T-helper 17 cell (primary cell): ENCODE data around the gene NPEPL1. TPM values are rescaled to one million over a fixed set of nuclear protein-coding genes. Genes with fewer than 3 reads are reported as not detected.

Experiments
- ATAC-seq: fragments of 150-1000 bp; cut with Tn5 transposase; 2 replicates; pipeline ENCODE4 v1.10.0; 2021; ENCODE audit warnings: mild to moderate bottlenecking, moderate library complexity
- DNase-seq, 3 donors: peaks; one replicate each; pipeline versions ENCODE4 v3.0.0 to v3.0.0-alpha.2; 2020 to 2021
- H3K9me3 ChIP-seq: one replicate; pipeline ENCODE4 v1.7.0; 2013; ENCODE audit warnings: low read length, mild to moderate bottlenecking; ENCODE audit not compliant: control insufficient read depth, poor library complexity, severe bottlenecking
- H3K27ac Mint-ChIP-seq: one replicate; pipeline ENCODE4 v1.8.0; 2022; ENCODE audit warnings: mild to moderate bottlenecking, moderate library complexity, mixed read lengths
- H3K27me3 Mint-ChIP-seq: one replicate; pipeline ENCODE4 v1.8.0; 2022; ENCODE audit warnings: mixed read lengths
- H3K36me3 Mint-ChIP-seq: one replicate; pipeline ENCODE4 v1.8.0; 2022; ENCODE audit warnings: low read depth, mixed read lengths
- H3K4me1 Mint-ChIP-seq: one replicate; pipeline ENCODE4 v1.8.0; 2022; ENCODE audit warnings: mild to moderate bottlenecking, mixed read lengths
- H3K4me3 Mint-ChIP-seq: one replicate; pipeline ENCODE4 v1.8.0; 2022; ENCODE audit warnings: mild to moderate bottlenecking, moderate library complexity, mixed read lengths
- total RNA-seq, 4 donors: library from RNA in 2 of 4; stranded (reverse) in 2 of 4; gene quantifications; one replicate each; pipeline ENCODE4 v1.2.3 and lab custom pipeline; 2022 to 2026

The NPEPL1 gene
- total RNA-seq, 2 donors from 2014 or later = 59.2 to 64.8 TPM

DNA sequence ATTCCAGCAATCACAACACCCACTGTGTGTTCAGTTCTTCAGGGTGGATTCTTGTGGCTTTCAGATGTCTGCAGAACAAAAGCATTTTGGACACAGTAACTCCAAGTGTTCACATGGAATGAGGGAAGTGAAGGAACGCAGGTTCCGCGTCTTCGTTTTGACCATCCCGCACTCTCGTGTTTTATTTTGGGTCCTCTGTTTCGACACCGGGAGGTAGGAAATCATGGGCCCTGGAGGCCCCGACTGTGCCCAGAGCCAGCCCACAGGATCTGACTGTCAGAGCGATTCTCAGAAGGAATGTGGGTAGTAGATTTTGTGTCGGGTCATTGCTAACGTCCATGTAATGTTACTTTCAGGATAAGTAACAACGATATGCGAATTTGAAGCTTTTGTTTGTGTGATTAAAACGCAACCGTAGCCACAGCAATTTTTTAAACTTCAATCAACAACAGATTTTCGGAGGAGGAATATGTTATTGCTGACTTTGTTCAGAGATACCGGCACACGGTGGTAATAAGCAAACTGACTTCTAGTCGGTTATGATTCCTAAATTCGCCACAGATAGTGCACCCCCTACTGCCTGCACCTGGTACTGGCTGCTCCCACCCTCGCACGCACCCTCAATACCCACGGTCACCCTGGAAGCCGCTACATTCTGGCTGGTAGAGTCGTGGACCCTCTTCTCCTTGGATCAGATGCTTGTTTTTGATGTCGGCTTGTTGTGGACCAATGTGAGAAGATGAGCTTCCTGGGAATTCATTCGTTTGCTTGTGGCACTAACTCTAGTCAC, 10.5 kb downstream of the NPEPL1 start:
- Mint-ChIP-seq H3K36me3 (peaks cover 2% of the 10 kb centered on the region), H3K27me3 (no peaks in the 10 kb centered on the region), H3K4me3 (no peak overlapping the region), H3K4me1 (peaks cover 4% of the 10 kb centered on the region), H3K27ac (peak overlapping the region; percentile 41)
- DNase-seq = peak in 1 of 3 donors; percentile 3
- ATAC-seq = no peak
- H3K9me3 ChIP-seq = no peaks in the 10 kb centered on the region

DNA sequence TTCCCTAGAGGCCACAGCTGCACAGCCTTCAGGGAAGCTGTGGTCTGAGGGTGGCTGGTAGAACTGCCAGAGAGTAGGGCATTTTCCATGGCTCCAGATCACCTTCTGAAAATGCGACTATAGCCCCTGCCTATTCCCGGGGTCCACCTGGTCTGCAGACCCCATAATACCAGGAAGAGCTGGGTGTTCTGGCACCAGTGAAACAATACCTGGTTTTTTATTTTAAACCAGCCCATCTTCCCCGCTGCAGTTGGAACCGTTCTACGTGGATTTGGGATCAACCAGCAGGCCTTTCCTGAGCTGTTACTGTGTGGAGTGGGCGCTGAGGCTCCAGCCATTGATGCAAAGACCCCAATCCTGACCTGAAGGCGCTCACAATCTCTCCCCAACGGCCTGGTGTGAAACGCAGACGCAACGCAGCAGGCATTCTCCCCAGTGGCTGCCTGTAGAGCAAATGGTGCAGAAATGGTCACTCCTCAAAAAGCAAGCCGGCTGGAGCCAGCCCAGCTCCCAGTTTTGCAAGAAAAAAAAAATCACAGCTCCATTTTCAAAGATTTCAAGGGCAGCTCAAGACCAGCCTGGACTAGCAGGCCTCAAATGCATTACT, 11.3 kb downstream of the NPEPL1 start:
- H3K9me3 ChIP-seq = no peaks in the 10 kb centered on the region
- H3K4me1 Mint-ChIP-seq = peaks cover 2% of the 10 kb centered on the region
- no peak overlapping the region for H3K27ac Mint-ChIP-seq
- no peak overlapping the region for H3K4me3 Mint-ChIP-seq
- no peak for ATAC-seq
- H3K36me3 Mint-ChIP-seq = peaks cover 2% of the 10 kb centered on the region
- no peak for DNase-seq
- H3K27me3 Mint-ChIP-seq = no peaks in the 10 kb centered on the region

DNA sequence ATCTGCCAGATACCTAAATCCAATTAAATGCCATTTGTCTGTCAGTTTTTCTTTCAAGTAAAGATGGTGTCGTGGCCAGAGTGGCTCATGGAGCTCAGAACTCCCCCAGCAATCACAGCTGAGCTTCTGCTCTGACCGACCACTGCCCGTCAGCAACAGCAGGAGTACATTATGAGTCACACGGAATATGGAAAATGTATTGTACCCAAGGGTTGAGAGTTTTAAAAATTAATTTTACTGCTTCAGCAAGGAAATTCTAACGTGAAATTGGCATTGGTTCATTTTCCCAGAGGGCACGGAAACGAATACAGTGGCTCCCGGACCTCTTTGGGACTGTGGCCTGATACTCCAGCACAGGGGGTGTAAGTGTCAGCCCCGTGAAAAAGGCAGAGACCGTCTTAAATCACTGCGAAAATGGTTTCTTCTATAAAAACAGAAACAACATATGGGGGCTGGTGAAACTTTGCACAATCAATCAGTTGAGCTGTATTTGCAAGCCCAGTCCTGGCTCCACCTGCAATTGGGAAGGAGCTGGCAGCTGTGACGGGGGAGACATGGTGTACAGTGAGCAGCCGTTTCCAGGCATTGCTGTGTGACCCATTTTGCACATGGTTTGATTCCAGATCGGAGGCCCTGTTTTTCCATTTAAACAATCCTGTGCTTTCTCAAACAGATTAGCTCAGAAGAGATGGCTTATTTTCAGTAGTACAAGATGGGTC, 12.8 kb downstream of the NPEPL1 start:
- Mint-ChIP-seq H3K27me3 (no peaks in the 10 kb centered on the region), H3K36me3 (peaks cover under 1% of the 10 kb centered on the region), H3K4me3 (no peak overlapping the region), H3K27ac (no peak overlapping the region), H3K4me1 (peaks cover 2% of the 10 kb centered on the region)
- DNase-seq (no peak), ATAC-seq (no peak)
- no peaks in the 10 kb centered on the region for H3K9me3 ChIP-seq

DNA sequence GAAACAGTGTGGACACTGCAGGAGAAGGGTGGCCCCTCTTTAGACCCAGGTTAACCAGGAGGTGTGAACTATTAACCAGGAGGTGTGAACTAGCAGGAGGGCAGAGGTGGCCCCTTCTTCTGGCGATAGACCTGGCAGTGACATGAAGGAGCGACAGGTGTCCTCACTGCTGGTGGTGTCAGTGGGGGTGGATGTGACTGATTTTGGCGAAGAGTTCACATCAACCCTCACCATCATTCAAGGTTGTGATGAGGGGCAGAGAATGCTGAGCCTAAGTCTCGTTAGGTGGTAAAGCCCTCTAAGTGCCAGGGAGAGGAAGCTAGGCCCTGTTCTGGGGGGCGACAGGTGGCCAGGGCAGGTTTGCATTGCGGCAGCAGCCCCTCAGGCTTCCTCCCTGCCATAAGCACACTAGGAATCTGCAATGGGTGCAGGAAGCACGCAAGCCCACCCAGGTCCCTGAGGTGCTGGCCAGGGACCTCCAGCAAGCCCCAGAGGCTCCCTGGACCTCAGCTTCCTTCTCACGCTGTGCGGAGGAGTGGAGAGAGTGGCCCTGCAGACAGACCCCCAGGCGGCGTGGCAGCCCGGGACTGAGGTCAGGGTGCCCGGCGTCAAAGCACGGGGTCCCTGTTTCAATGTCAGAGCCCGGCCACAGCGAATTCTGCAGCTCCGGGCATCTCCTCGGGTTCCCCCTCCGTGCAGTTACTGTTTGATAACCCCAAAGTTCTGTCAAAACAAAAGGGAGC, 13.7 kb downstream of the NPEPL1 start:
- ATAC-seq (no peak), DNase-seq (no peak)
- Mint-ChIP-seq H3K27ac (no peak overlapping the region), H3K4me3 (no peak overlapping the region), H3K27me3 (no peaks in the 10 kb centered on the region), H3K4me1 (peaks cover 2% of the 10 kb centered on the region), H3K36me3 (no peaks in the 10 kb centered on the region)
- H3K9me3 ChIP-seq = no peaks in the 10 kb centered on the region

DNA sequence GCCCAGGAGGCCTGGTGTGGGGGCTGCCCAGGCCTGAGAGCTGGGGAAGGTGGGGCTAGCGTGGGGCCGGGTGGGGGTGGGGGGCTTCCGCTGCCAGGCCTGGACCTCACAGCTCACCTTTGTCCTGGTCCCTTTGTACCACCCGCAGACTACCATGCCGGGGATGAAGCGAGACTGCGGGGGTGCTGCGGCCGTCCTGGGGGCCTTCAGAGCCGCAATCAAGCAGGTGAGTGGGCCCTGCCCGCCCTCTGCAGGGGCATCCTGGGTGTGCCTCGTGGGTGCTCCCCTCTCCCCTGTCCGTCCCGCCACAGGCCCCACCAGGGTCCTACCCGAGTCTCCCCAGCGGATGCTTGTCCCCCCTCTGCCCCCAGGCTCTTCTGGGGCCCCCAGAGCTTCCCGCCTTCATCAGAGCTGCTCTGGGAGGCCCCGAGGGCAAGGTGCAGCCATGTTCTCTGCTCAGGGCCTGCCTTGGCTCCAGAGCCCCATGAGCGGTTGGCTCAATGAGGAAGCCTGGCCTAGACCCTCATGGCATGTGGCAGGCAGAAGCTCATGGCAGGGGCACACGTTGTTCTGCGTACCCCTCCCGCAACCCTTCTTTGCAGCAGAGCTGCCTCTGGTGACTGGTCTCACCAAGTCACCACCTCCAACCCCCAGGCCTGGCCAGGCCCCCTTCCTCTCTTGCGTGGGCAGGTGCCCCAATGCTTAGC, 14.5 kb downstream of the NPEPL1 start:
- H3K9me3 ChIP-seq = no peaks in the 10 kb centered on the region
- ATAC-seq (no peak), DNase-seq (no peak)
- Mint-ChIP-seq H3K27me3 (no peaks in the 10 kb centered on the region), H3K4me1 (peaks cover 2% of the 10 kb centered on the region), H3K4me3 (no peak overlapping the region), H3K27ac (no peak overlapping the region), H3K36me3 (no peaks in the 10 kb centered on the region)

DNA sequence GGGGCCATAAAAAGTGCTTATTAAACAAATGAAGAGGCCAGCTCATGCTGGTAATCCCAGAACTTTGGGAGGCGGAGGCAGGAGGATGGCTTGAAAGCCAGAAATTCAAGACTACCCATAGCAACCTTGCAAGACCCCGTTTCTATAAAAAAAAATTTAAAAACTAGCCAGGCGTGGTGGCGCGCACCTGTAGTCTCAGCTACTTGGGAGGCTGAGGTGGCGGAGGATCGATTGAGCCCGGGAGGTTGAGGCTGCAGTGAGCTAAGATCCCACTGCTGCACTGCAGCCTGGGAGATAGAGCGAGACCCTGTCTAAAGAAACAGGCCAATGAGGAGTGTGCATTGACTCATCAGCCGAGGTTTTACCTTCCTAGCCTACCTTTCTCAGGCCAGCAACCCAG, 15.2 kb downstream of the NPEPL1 start:
- no peaks in the 10 kb centered on the region for H3K9me3 ChIP-seq
- Mint-ChIP-seq H3K27me3 (no peaks in the 10 kb centered on the region), H3K36me3 (no peaks in the 10 kb centered on the region), H3K4me1 (no peaks in the 10 kb centered on the region), H3K27ac (no peak overlapping the region), H3K4me3 (no peak overlapping the region)
- DNase-seq = no peak
- no peak for ATAC-seq

DNA sequence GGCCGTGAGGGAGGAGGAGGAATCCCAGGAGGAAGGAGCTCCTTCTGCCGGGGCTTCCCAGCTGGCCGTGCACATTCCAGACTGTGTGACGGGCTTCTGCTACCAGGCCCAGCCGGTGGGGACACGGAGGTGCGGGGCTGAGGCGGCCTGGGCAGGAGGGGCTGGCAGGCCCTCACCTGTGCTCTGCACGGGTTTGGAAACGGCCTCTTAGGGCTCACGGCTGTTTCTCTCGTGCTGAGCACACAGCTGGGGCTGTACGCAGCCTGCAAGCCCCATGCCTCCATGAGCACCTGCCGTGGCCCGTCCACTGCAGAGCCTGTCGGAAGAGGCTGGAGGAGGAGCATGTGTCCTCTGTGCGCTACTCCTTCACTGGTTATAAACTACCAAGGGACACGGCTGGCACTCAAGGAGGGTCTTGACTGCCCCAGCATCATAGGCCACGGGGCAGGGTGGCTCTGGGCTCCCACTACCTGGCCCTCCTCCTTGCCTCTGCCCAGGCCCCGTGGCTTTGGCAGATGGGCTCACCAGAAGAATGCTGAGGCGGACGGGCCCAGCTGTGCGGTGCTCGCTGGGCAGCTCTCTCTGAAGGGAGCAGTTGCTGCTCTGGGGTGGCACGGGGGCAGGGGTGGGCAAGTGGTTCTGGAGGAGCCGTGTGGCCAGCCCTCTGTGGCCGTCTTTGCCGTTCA, 15.8 kb downstream of the NPEPL1 start:
- no peak for DNase-seq
- no peak for ATAC-seq

DNA sequence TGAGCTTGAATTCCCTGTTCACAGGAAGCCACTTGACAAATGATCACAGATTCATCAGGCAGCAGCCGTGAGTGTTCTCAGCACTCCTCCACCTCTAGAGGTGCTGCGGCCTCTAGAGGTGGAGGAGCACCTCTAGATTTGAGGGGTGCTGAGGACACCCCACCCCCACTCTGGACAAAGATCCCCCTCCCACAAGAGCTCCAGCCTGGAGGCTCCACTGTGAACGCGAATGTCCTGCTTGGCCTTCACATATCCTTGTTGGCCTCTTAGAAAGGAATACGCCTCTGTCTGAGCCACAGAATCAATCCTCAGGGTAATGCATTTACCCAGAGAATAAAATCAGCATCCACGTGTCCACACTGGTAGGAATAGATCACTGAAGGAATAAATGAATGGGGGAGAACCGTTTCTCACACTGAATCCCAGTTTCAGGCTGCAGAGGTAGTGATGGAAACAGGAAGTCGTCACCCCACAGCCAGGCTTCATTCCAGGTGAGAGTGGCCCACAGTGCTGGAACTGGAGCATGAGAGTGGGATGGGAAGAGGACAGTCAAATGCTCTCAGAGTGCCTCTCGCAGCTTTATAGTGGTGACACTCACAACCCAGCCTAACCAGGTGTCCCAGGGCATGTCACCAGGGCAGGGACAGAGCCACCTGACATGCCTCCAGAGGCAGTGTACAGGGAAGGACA, 16.6 kb downstream of the NPEPL1 start:
- Mint-ChIP-seq H3K27ac (no peak overlapping the region), H3K36me3 (no peaks in the 10 kb centered on the region), H3K4me1 (no peaks in the 10 kb centered on the region), H3K27me3 (no peaks in the 10 kb centered on the region), H3K4me3 (no peak overlapping the region)
- ATAC-seq = no peak
- DNase-seq = no peak
- H3K9me3 ChIP-seq = no peaks in the 10 kb centered on the region

More for the DNA sequence above, 15.8 kb downstream of the NPEPL1 start:
- Mint-ChIP-seq H3K4me1 (no peaks in the 10 kb centered on the region), H3K27ac (no peak overlapping the region), H3K36me3 (no peaks in the 10 kb centered on the region), H3K27me3 (no peaks in the 10 kb centered on the region), H3K4me3 (no peak overlapping the region)
- no peaks in the 10 kb centered on the region for H3K9me3 ChIP-seq

DNA sequence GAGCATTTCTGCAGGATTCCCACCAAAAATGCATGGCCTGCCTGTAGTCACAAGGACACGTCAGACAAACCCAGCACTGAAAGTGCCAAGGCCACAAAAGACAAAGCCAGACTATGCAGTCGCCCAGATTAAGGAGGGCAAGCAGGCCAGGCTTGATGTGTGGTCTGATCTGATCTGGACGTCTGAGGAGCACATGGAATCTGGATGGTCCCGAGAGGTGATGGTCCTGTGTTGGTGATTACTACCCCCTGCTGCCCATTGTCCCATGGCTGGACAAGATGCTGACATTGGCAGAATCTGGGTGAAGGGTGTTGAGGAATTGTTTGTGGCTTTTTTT, 17.1 kb downstream of the NPEPL1 start:
- ATAC-seq (no peak), DNase-seq (no peak)
- H3K9me3 ChIP-seq = no peaks in the 10 kb centered on the region
- no peak overlapping the region for H3K27ac Mint-ChIP-seq
- H3K27me3 Mint-ChIP-seq = no peaks in the 10 kb centered on the region
- no peaks in the 10 kb centered on the region for H3K4me1 Mint-ChIP-seq
- H3K4me3 Mint-ChIP-seq = no peak overlapping the region
- no peaks in the 10 kb centered on the region for H3K36me3 Mint-ChIP-seq

DNA sequence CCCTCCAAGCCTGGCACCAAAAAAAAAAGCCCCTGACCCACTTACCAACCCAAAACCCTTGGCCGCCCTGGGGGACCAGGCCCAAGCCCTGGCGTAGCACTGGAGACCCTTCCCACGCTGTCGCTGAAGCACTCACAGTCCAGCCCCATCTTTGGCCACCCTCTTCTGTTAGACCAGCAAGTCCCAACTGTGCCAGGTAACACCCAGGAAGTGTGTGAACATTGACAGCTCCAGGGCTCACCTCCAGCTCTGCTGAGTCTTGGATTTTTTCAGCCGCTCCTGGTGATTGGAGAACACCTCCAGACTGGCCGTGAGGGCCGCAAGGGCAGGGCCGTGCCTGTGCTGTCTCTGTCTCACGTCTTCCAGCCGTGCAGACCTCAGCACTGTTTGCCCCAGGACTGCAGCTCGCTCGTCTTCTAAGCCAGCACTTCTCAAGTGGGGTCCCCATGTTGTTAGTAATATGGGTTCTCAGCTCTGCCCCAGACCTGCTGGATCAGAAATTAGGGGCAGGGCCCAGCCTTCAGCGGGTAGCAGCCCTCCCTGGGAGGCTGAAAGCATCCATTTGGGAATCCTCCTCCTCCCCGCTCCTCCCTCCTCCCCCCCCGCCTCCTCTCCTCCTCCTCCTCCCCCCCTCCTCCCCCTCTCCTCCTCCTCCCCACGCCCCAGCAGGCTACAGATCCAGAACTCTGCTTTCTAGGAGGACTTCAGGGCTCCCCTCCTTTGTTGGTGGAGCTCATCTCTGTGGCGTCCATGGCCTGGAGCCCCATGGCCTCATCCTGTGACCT, 18.1 kb downstream of the NPEPL1 start:
- ATAC-seq (no peak), DNase-seq (no peak)
- Mint-ChIP-seq H3K27me3 (no peaks in the 10 kb centered on the region), H3K4me1 (no peaks in the 10 kb centered on the region), H3K36me3 (no peaks in the 10 kb centered on the region), H3K4me3 (no peak overlapping the region), H3K27ac (no peak overlapping the region)
- no peaks in the 10 kb centered on the region for H3K9me3 ChIP-seq

DNA sequence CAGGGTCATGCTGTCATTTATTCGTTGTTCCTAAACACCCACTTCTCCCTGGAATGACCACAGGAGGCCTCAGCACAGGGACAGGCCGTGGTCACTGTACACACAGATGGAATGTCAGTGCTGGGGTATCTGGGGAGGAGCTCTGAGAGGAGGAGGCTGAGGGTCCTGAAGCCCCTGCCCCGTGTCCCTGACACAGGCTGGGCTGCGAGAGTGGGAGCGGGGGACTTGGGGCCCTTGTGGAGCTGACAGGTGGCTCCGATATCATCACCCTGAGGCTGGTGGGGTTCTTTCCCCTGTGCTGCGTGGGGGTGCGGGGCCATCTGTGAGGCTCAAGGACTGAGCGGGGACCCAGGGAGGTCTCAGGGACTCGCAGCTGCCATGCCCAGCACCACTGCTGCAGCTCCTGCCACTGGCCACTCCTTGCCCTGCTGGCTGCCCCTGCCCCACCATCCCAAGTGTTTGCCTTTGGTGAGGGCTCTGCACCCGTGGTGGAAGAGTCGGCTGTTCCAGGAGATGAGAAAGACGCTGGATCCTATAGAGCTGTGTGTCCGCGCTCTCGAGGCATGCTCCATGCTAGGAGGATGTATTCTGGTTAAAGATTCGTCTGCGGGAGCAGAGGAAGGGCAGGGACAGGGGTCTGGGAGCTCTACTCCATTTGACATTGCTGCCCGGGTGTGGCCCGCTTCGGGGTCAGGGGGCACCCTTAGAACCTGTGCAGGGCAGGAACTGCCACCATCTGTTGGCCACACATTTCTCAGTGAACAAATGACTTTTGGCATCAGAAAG, 18.9 kb downstream of the NPEPL1 start:
- no peaks in the 10 kb centered on the region for H3K9me3 ChIP-seq
- H3K27ac Mint-ChIP-seq = no peak overlapping the region
- H3K4me1 Mint-ChIP-seq = no peaks in the 10 kb centered on the region
- H3K27me3 Mint-ChIP-seq = no peaks in the 10 kb centered on the region
- no peaks in the 10 kb centered on the region for H3K36me3 Mint-ChIP-seq
- DNase-seq (no peak), ATAC-seq (no peak)
- no peak overlapping the region for H3K4me3 Mint-ChIP-seq
